GM21528 (cell line): ENCODE results near the gene ZNF502.

Experiments
- ATAC-seq: cut with Tn5 transposase; IDR thresholded peaks from one replicate; pipeline ENCODE4 v1.9.1; 2021; ENCODE audit warnings: mild to moderate bottlenecking, moderate library complexity; ENCODE audit not compliant: unreplicated experiment, low FRiP score

ZNF502 gene

GRCh38 chr3:44762690-44763089 is 50.2 kb downstream of the ZNF502 start:
- no peak for ATAC-seq

- no peak for ATAC-seq
Measured at GRCh38 chr3:44764248-44764647, 51.8 kb downstream of the ZNF502 start.

GRCh38 chr3:44771424-44772098 is 59.1 kb downstream of the ZNF502 start:
- ATAC-seq, result no peak

GRCh38 chr3:44772099-44772442 is 59.6 kb downstream of the ZNF502 start:
- no peak for ATAC-seq
